Anterior cingulate cortex (tissue), 58 donors: ENCODE results near the gene SEMA3C.

Experiments
- DNase-seq, 58 donors: peaks; one replicate each; lab custom pipeline; 2025; lab: John Stamatoyannopoulos, UW

SEMA3C gene

DNA sequence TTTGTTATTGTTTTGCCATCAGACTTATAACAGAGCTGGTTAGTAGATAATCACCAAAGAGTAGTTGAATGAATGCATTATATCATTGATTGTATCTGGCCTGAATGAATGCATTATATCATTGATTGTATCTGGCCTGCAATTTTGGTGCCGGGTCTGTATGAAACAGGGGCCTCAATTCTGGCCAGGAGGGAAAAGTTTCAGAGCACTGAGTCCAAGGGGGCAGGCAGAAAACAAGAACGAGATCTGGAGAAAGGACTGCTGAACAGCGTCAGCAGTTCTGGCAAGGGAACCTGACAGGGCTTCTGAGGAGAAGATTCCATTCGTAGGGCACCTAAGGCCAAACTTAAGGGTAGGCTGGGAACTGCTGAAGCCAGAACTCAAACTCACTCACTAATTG lies 128.0 kb downstream of the SEMA3C start:
- no peak for DNase-seq

DNA sequence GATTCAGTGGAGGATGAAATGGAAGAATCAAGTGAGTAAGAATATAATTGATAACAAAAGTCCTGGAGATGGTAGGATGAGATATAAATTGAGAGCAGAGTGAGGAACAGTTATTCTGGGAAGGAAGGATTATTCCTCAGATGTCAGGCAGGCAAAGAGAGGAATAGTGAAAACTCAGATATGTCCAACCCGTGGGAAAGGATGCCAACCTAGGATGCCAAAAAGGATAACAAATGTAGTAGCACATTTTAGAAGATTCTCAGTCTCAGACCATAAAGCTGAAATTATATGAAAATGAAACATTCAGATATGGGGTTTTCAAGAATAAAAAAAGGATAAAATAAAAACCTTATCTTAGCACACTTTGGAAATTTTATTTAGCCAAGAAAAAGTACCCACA lies 131.1 kb downstream of the SEMA3C start:
- DNase-seq: no peak

DNA sequence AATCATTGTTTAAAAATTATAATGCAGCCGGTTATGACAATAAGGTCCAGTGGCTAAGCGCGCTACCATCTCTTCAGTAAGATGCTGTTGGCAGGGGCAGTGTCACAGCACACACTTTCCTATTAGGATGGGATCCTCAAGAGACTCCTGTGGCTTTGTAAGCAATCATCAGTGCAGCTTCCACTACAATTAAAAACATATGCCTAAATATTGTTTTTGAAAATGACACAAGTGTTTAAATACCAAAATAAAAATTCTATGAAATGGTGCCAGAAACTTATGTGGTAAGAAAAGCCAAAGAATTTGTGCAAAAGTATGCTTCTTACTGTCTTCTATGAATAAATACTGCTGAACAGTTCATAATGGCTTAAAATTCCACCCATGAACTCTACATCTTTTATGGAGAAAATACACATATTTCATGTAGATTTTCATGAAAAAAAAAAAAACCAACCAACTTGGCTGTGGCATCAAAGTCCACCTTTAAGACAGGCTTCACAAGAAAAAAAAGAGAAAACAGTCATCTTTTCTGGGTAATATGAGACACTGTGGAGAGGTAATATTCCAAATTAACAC lies 132.8 kb downstream of the SEMA3C start:
- no peak for DNase-seq

DNA sequence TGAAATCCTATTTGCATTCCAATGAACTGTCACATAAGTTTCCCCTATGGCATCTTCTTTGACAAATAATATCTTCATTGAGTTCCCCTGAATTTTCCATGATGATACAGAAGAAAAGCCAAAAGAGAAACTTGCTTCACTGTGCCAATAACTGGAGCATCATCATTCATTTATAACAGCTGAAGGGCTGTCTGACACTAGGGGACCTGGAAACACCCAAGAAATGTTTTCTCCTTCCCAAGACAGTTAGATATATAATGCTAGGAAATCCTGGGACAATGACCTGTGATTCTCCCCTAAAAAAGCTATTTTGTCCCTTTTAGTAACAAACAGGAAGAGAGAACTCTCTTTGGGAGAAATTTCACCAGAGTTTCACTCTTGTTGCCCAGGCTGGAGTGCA lies 133.6 kb downstream of the SEMA3C start:
- DNase-seq: no peak

DNA sequence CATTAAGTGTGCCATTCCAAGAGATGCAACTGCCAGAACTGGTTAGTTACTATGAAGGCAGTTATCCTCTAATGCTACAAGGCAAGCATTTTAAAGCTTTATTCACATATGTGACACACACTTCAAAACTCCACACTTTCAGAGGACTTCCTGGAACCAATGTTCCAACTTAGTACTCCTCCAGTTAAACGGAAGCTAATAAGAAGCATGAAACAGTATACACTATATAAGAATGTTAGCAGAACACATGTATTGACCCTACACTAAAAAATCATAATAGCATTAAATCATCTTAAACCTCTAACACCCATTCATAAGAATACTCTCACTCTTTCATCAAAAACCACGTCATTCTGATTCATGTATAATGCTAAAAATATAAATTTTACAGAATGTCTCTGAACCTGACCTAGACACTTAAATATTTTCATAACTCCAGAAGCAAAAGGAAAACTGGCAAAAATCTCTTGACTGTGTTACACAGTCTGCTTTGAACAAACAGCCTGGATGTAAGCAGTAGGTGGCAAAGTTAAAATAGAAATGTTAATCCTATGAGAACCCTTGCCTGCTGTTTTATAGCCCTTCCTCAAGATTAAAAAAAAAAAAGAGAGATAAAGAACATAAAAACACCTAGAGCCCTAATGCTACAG lies 135.0 kb downstream of the SEMA3C start:
- DNase-seq: no peak

DNA sequence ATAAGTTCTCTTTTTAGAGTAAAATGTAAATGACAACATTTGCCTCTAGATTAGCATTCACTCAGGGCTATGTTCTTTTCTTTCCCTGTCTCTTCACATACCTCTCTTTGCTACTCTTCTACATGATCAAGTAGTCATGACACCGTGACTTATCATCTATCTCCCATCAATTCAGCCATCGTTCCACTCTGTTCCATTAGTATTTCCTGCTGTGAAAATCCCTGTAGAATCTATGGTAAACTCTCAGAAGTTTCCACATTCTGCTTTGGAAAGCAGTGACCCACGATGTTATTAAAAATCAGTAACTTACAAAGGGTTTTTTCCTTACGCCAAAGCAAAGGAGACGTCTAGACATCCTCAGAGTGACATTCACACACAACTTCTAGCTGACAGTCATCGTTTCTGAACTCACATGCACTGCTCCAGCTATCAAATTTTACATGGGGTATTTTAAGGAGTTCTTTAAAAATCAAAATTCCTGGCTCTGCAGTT lies 135.6 kb downstream of the SEMA3C start:
- DNase-seq: no peak

DNA sequence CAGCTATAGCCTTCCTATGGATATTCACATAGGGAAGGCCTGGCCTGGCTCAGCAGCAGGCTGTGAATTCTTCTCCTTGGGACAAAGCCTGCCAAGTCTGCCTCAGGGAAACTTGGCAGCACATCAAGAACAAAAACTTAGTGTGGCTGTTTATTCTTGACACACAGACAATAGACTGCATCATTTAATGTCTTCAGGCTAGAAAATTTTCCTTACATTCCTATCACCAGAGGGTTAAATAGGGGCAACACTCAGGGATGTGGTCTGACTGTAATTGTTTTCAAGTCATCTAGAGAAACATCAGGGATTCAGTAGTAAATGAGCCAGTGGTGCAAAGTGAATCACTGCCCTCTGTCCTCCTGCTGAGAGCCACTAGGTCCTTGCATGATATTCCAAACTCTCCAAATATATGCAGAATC lies 137.3 kb downstream of the SEMA3C start:
- DNase-seq: peak in 28 of 58 donors; percentile 1 to 67 (median 12)

DNA sequence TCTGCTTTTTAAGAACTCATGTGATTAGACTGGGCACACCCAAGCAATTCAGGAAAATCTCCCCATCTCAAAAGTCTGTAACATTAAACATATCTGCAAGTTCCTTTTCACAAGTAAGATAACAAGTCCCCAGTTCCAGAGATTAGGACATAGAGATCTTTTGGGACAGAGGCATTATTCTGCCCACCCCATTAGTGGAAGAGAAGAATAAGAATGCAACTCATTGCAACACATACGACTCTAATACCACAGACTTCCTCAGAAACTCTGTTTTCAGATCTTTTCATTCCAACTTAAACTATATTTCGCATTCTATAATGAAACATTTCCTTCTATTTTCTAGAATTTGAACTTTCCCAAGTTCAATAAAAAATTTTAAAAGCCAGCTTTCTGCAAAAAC lies 137.7 kb downstream of the SEMA3C start:
- DNase-seq: no peak

DNA sequence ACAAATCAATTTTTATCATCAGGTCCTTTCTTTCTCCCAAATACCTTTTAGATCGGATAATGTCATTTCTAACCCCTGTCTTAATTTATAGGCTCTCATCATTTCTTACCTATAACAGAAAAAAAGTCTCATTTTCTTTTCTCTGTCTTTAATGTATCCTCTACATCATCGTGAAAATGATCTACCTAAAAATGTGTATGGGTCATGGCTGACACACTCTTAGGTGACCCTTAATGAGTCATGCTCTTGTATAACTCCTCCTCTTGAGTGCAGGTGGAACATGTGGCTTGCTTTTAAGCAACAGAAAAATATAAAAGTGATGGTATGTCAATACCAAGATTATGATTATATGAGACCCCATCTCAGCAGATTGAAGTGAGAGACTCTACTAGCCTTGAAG lies 139.4 kb downstream of the SEMA3C start:
- no peak for DNase-seq

DNA sequence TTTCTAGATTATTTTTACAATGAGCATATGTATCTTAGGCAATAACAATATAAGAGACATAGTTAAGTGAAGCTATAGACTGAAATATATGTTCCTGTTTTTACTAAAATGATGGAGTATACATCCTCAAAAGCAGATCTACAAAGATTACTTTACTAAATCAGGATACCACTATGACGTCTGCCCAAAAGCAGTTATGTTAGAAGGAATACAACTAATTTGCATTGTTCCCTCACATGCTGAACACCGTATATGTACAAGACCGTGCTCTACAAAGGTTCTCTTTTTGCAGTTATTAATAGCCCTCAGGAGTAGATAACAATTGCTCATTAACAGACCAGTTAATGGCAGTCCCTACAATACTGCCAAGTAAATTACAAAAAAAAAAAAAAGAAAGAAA lies 143.0 kb downstream of the SEMA3C start:
- no peak for DNase-seq

DNA sequence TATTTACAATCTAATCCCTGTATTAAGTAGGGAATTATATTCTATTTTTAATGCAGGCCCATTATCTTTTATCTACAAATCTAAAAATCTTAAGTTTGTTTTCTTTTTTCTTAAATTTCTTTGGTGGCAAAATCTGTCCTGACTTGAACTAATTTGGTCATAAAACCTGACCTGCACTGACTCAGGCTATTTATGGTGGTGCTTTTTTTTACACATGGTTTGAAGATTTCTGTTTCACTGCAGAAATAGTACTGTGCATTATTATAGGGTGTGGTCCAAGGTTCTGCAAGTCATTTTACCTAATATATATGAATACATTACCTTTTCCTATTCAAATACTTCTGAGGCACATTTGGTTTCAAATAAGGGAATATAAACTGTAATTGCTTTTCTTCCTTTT lies 143.4 kb downstream of the SEMA3C start:
- DNase-seq: no peak

DNA sequence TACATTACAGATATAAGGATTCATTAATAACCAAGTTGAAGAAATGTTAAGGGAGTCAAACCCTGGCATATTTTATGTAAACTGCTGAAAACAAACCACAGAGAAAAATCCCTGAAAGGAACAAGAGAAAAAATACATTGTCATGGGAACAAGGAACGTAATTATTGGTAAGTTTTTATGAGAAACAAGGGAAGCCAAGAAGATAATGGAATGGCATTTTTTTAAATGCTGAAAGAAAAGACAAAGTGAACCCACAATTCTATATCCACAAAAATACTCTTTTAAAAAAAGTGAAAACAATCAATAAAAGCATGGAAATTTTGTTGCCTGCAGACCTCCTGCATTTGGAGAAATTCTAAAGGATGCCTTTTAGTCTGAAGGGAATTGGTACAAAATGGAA lies 144.0 kb downstream of the SEMA3C start:
- DNase-seq: no peak

DNA sequence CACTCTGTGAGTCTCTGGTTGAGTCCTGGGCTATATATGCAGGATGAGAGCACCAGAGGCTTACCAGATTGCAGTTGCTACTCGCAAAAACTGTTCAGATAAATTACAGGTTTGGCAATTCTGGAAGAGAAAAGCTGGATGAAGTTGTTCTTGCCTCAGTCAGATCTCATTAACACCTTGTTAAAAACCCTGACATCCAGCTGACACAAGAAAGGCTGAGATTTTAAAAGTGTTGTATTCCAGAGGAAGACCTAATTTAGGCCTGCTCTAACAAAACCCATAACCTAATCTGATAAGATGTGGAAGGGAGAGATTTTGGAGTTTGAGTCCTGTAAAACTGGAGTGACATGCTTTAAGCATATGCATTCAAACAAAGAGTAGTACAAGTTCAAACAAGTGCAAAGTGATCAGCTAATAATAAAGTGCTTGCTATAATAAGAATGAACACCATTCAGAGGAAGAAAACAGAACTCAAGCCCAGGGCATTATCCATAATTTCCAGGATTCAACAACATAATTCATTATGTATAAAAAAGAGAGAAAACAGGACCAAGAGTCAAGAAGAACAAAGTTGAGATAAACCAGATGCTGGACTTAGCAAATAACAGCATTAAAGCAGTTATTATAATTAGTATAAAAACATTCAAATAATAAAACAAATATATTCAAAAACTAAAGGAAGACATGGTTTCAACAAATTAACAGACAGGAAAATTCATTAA lies 144.9 kb downstream of the SEMA3C start:
- DNase-seq: no peak

DNA sequence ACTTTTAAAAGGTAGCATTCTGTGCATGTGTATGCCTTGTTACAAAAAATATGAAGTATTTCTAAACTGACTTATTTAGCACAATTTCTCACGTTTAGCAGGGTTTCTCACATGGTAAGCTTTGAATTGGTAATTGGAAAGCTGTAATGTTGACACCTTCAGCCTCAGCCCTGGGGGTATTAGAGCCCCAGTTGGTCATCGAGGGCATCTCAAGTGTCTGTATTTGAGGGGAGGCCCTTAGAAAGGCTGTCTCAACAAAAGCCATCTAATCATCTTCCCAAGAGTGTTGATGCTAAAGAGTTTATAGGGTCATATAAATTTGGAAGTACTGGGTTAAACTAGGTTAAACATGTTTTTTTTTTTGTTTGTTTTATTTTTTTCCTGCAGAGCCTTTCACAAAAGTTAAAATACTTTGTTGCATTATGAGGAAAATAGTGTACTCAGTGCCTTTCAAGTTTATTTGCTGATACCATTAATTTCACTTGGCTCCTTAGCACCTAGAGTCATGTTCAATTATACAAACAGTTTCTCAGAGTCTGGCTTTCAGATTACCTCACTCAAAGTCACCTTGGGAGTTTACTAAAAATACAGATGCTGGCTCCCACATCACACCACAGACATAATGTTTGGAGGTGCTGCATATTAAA lies 146.4 kb downstream of the SEMA3C start:
- no peak for DNase-seq

DNA sequence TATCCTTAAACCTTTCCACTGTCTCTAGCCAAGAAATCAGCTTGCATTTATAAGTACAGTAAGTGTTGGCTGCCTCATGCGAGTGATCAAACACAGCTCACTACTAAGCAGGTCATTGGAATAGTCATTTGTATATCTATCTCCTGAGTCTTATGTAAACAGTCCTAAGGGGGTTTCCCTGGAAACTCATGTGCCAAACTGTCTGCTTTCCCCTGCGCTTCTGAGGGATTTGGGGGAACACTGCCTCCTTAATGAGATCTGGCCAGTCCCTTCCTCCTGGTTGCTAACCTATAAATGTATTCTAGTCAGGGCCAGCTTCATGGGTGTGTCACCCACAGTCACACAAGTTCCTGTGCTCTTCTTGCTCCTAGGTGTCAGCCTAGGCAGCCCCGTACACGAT lies 147.3 kb downstream of the SEMA3C start:
- DNase-seq: no peak

DNA sequence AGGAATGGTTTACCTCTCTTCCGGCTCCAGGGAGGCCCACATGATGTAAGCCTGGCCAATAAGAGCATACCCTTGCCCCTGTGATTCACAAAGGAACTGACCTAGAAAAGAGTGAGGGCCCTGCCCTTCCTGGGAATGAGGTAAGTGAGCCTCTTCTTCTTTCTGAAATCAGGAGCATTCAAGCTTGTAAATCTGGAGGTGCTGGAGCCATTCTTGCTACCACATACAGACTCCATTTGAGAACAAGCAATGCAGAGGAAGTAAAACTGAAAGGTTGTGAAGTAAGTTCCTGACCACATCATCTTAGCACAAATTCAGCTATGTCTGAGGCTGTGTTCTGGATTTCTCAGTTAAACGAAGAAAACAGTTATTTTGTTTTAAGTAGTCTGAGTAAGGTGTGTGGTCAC lies 148.2 kb downstream of the SEMA3C start:
- no peak for DNase-seq

DNA sequence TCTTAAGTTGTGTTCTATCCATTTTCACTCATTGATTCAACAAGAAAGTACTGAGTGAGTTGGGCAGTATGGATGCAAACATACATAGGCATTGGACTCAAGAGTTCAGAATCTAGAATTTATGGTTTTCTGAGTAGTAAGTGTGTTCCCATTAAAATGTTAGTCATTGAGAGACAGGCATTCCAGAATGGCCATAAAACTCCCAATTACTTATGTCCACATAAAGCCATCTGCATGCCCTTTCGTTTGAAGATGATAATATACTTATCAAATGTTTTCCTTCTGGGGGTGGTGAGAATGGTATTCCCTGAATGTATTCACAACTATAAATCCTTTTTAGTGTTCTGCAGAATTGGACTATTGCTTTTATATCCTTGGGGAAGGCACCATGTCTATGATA lies 148.8 kb downstream of the SEMA3C start:
- DNase-seq: no peak

DNA sequence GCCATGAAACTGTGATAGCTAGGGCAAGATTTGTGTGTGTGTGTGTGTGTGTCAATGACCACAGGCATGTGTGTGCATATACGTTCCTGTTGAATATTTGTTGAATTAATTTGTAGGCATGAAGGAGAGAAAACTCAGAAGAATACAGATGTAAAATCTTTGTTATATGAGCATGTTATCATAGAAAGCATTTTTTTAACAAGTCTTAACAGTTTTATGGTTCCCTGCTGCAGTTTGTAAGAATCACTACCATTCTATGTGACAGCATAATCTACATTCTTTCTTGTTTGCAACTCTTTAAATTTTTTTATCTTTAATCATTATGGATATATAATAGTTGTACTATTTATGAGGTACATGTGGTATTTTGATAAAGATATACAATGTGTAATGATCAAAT lies 150.1 kb downstream of the SEMA3C start:
- DNase-seq: no peak

DNA sequence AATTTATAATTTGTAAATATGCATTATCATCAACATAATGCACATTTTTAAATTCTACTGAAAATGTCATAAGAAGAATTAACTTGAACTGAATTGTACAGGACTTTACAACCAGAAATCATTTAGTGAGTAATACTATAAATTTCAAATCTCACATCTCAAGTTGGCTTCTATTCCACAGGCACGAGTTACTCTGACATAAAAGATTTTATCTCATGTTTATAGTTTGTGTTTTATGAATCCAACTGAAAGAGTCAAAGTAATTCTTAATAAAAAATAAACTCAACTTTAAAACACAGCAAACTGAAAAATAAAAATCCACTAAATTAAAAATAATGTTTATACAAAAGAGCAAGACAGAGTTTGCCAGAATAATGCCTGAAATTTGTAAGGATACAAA lies 151.2 kb downstream of the SEMA3C start:
- no peak for DNase-seq

DNA sequence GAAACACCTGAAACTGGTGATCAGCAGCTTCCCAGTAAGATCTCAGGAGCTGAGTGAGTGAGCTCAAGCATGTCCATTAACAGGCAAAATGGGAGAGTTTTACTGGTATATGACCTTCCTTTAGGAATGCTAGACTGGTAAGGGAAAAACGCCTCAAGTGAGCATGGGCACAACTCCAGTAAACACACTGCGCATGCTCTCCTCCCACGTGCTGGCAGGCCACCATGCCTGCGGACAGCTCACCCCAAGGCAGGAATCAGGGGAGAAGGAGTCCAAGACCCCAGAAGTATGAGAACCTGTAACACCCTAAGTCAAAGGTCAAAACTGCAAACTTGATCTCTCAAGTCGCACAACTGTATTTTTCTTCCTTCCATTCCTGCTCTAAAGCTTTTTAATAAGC lies 152.1 kb downstream of the SEMA3C start:
- no peak for DNase-seq

DNA sequence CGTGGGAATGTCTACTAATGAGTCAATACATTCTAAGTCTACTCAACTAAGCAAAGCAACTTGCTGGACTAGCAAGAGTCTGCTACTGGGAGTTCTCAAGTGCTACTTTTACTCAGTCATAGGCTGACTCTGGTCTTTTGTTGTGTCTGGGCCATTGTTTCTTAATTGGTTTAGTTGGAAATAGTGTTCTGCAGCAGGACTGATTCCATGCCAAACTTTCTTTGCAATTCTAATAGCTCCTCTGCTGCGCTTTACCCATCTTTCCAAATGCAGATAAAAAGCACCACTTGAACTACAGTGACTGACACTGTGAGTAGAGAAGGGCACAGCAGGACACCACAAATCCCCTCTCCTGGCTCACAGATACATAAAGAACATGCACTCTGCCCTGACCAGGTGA lies 154.7 kb downstream of the SEMA3C start:
- DNase-seq: no peak
